B cell (primary cell): ENCODE data around the gene C2orf81.

Experiments used
- CTCF ChIP-seq: fragments of 200-600 bp; IDR thresholded peaks from one replicate; pipeline ENCODE4 v1.8.0; 2022; ENCODE audit warnings: antibody characterized with exemption, mild to moderate bottlenecking
- EZH2 ChIP-seq: IDR thresholded peaks from 2 replicates; pipeline ENCODE4 v1.6.1; 2012; ENCODE audit warnings: borderline replicate concordance, low read depth, mild to moderate bottlenecking, moderate library complexity, low read length; ENCODE audit not compliant: insufficient read depth, poor library complexity, severe bottlenecking

- TF ChIP-seq EZH2 (no peak), CTCF (no peak)
These were observed 48.2 kb downstream of the C2orf81 start for GRCh38 chr2:74373221-74373676.
